ENCODE data around the gene SFXN1.

- TF ChIP-seq CTCF (conservative IDR thresholded peaks at IDR 0.05; ENCODE audit: low read length): no peak
- TF ChIP-seq EZH2phosphoT487 (IDR thresholded peaks at IDR 0.05; ENCODE audit: borderline replicate concordance): no peak
Observed at GRCh38 chr5:175513726-175514125, 35.4 kb downstream of the SFXN1 start.

All from Loucy (cell line).